ENCODE measurements around the gene KRT20.

The KRT20 gene

GRCh38 chr17:40910441-40910841 lies 25.4 kb upstream of the KRT20 start:
- Histone ChIP-seq H3K4me1 (ENCODE audit: insufficient read depth, low read length) (no peaks in the 10 kb centered on the region), H3K36me3 (ENCODE audit: insufficient read depth, low read length) (no peaks in the 10 kb centered on the region), H3K9me3 (ENCODE audit: low read length) (no peaks in the 10 kb centered on the region), H3K4me3 (ENCODE audit: low read length) (no peak overlapping the region), H3K27me3 (ENCODE audit: insufficient read depth, low read length) (peaks cover 8% of the 10 kb centered on the region), H2AFZ (ENCODE audit: low read depth, low read length) (no peak overlapping the region)

GRCh38 chr17:40909755-40910154 lies 24.7 kb upstream of the KRT20 start:
- Histone ChIP-seq H3K27me3 (ENCODE audit: insufficient read depth, low read length) (peaks cover 8% of the 10 kb centered on the region), H3K36me3 (ENCODE audit: insufficient read depth, low read length) (no peaks in the 10 kb centered on the region), H3K4me3 (ENCODE audit: low read length) (no peak overlapping the region), H3K4me1 (ENCODE audit: insufficient read depth, low read length) (no peaks in the 10 kb centered on the region), H3K9me3 (ENCODE audit: low read length) (no peaks in the 10 kb centered on the region), H2AFZ (ENCODE audit: low read depth, low read length) (no peak overlapping the region)

GRCh38 chr17:40909351-40909750 lies 24.3 kb upstream of the KRT20 start:
- no peak overlapping the region for H2AFZ ChIP-seq (ENCODE audit: low read depth, low read length)
- no peaks in the 10 kb centered on the region for H3K4me1 ChIP-seq (ENCODE audit: insufficient read depth, low read length)
- no peaks in the 10 kb centered on the region for H3K9me3 ChIP-seq (ENCODE audit: low read length)
- peaks cover 8% of the 10 kb centered on the region for H3K27me3 ChIP-seq (ENCODE audit: insufficient read depth, low read length)
- H3K36me3 ChIP-seq (ENCODE audit: insufficient read depth, low read length), result no peaks in the 10 kb centered on the region
- H3K4me3 ChIP-seq (ENCODE audit: low read length), result no peak overlapping the region

DNA sequence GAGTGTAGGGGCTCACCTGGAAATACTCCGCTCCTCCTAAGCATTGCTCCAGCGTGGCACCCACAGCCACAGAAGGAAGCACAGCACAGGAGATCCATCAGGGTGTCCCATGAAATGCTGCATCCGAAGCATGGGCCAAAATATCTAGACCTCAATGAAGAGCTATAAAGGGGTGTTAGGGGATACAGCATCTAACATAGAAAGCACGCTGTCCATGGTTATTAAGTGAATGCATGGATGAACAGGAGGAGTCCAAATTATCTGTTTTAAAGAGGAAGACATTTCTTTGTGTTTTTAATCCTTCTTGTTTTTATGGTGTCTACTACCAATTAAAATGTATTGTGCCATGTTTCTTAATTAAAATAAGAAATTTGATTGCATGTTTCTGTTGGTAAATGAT lies 21.6 kb upstream of the KRT20 start:
- H3K36me3 ChIP-seq (ENCODE audit: insufficient read depth, low read length), result no peaks in the 10 kb centered on the region
- H3K4me1 ChIP-seq (ENCODE audit: insufficient read depth, low read length), result no peaks in the 10 kb centered on the region
- no peak overlapping the region for H2AFZ ChIP-seq (ENCODE audit: low read depth, low read length)
- no peaks in the 10 kb centered on the region for H3K9me3 ChIP-seq (ENCODE audit: low read length)
- H3K27me3 ChIP-seq (ENCODE audit: insufficient read depth, low read length), result peaks cover 4% of the 10 kb centered on the region
- H3K4me3 ChIP-seq (ENCODE audit: low read length), result no peak overlapping the region

- Histone ChIP-seq H2AFZ (ENCODE audit: low read depth, low read length) (no peak overlapping the region), H3K36me3 (ENCODE audit: insufficient read depth, low read length) (no peaks in the 10 kb centered on the region), H3K27me3 (ENCODE audit: insufficient read depth, low read length) (peaks cover 3% of the 10 kb centered on the region), H3K4me3 (ENCODE audit: low read length) (no peak overlapping the region), H3K9me3 (ENCODE audit: low read length) (no peaks in the 10 kb centered on the region), H3K4me1 (ENCODE audit: insufficient read depth, low read length) (no peaks in the 10 kb centered on the region)
Measured at GRCh38 chr17:40905370-40905769, 20.3 kb upstream of the KRT20 start.

DNA sequence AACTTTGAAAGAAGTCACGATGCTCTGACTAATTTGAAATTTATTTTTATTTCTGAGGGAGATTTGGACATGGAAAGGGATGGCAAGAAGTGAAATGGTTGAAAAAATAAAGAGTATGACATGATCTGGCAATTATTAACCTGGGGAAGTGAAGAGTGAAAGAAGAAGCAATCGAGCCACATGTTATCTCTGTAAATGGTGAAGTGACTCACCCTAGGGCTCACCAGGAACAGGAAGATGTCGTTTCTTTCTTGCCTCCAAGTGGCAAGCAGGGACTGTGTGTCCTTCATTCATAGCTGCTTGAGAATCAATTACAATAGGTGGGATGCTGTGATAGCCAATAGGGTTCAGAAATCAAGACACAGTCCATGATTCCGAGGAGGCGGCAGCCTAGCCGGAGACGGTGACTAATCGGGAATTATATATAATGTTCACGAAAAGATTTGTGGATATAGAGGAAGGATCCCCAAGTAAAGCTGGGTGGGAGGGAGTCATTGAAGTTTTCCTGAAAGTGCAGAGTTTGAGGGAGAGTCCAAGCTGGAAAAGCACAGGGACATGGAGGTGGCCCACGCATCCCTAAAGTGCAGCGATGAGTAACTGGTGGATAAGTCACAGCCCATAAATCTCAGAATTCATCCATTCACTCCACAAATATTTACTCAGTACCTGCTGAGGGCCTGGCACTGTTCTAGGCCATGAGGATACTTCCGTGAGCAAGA lies 18.2 kb upstream of the KRT20 start:
- Histone ChIP-seq H3K4me1 (ENCODE audit: insufficient read depth, low read length) (no peaks in the 10 kb centered on the region), H3K36me3 (ENCODE audit: insufficient read depth, low read length) (no peaks in the 10 kb centered on the region), H3K27me3 (ENCODE audit: insufficient read depth, low read length) (no peaks in the 10 kb centered on the region), H2AFZ (ENCODE audit: low read depth, low read length) (no peak overlapping the region), H3K4me3 (ENCODE audit: low read length) (no peak overlapping the region), H3K9me3 (ENCODE audit: low read length) (no peaks in the 10 kb centered on the region)

- no peaks in the 10 kb centered on the region for H3K4me1 ChIP-seq (ENCODE audit: insufficient read depth, low read length)
- no peaks in the 10 kb centered on the region for H3K9me3 ChIP-seq (ENCODE audit: low read length)
- no peak overlapping the region for H3K4me3 ChIP-seq (ENCODE audit: low read length)
- no peaks in the 10 kb centered on the region for H3K27me3 ChIP-seq (ENCODE audit: insufficient read depth, low read length)
- H2AFZ ChIP-seq (ENCODE audit: low read depth, low read length), result no peak overlapping the region
- H3K36me3 ChIP-seq (ENCODE audit: insufficient read depth, low read length), result no peaks in the 10 kb centered on the region
Measured at GRCh38 chr17:40902498-40902897, 17.5 kb upstream of the KRT20 start.

GRCh38 chr17:40901981-40902474 lies 17.0 kb upstream of the KRT20 start:
- H3K36me3 ChIP-seq (ENCODE audit: insufficient read depth, low read length), result no peaks in the 10 kb centered on the region
- H3K4me1 ChIP-seq (ENCODE audit: insufficient read depth, low read length), result no peaks in the 10 kb centered on the region
- H3K4me3 ChIP-seq (ENCODE audit: low read length), result no peak overlapping the region
- H3K9me3 ChIP-seq (ENCODE audit: low read length), result no peaks in the 10 kb centered on the region
- no peak overlapping the region for H2AFZ ChIP-seq (ENCODE audit: low read depth, low read length)
- peaks cover 1% of the 10 kb centered on the region for H3K27me3 ChIP-seq (ENCODE audit: insufficient read depth, low read length)

DNA sequence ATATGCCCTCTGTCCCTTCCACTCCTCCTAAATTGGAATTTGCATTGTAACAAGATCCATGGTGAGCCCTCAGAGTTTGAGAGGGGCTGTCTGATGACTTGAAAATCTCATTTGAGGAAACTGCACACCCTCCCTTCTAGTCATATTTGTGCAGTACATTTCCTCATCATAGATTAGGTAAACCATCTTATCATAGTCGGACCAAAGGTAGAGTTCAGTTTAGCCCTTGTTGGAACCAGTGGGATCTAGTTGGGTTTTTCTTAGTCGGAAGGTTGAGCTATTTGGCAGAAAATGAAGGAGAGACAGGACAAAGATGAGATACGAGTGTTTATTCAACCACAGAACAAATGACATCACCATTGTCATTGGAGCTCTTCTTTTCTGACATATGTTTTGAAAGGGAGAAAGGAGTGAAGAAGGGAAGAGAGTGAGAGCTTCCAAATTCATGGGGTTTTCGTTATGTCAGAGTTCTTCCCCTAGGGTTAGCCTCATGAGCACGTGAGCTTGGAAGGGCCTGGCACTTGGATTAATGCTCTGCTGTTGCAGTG lies 15.8 kb upstream of the KRT20 start:
- H2AFZ ChIP-seq (ENCODE audit: low read depth, low read length), result no peak overlapping the region
- H3K9me3 ChIP-seq (ENCODE audit: low read length), result no peaks in the 10 kb centered on the region
- H3K27me3 ChIP-seq (ENCODE audit: insufficient read depth, low read length), result peaks cover 5% of the 10 kb centered on the region
- no peak overlapping the region for H3K4me3 ChIP-seq (ENCODE audit: low read length)
- no peaks in the 10 kb centered on the region for H3K4me1 ChIP-seq (ENCODE audit: insufficient read depth, low read length)
- H3K36me3 ChIP-seq (ENCODE audit: insufficient read depth, low read length), result no peaks in the 10 kb centered on the region

DNA sequence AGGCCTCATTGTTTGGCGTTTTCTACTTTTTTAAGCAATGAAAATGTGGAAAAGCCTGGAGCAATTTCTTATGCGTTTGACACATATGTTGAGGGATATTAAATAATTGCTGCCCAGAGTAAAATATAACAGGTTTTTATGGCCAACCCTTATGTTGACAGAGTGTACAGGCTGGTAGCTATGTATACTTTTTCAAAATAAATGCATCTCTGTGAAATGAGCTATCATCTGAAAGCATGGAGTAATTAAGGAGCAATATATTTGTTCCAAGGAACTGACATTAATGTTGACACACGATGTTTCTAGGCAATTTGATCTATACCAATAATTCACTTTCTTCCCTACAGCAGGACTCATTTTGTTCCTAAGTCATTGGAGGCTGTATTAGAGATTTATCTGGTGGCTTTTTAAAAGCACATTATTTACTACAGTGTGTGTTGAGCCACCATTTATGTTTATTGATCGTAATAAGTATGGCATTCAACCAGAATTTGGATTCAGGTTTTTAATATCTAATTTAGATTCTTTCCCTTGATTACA lies 11.9 kb upstream of the KRT20 start:
- peaks cover 16% of the 10 kb centered on the region for H3K27me3 ChIP-seq (ENCODE audit: insufficient read depth, low read length)
- H3K4me1 ChIP-seq (ENCODE audit: insufficient read depth, low read length), result no peaks in the 10 kb centered on the region
- H3K36me3 ChIP-seq (ENCODE audit: insufficient read depth, low read length), result no peaks in the 10 kb centered on the region
- H2AFZ ChIP-seq (ENCODE audit: low read depth, low read length), result no peak overlapping the region
- no peak overlapping the region for H3K4me3 ChIP-seq (ENCODE audit: low read length)
- no peaks in the 10 kb centered on the region for H3K9me3 ChIP-seq (ENCODE audit: low read length)

DNA sequence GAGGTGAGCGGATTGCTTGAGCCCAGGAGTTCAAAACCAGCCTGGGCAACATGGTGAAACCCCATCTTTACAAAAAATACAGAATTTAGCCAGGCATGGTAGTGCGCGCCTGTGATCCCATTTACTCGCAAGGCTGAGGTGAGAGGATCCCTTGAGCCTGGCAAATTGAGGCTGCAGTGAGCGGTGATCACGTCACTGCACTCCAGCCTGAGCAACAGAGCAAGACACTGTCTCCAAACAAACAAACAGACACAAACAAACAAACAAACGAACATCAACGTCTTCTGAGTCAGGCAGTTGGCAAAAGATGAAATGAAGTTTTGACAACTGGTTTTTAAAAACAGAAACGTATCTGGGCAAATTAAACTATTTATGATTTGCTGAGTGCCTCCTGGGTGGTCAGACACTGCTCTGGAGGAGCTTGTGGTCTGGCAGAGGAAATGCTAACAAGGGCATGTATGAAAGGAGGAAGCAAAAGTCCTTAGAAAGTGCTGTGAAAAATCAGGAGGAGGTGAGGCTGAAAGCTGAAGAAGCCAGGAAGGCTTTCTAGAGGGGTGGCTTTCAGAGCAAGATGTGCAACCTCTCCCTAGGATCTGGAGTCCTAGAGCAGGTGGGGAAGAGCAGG lies 10.2 kb upstream of the KRT20 start:
- Histone ChIP-seq H2AFZ (ENCODE audit: low read depth, low read length) (no peak overlapping the region), H3K9me3 (ENCODE audit: low read length) (no peaks in the 10 kb centered on the region), H3K36me3 (ENCODE audit: insufficient read depth, low read length) (no peaks in the 10 kb centered on the region), H3K4me1 (ENCODE audit: insufficient read depth, low read length) (no peaks in the 10 kb centered on the region), H3K27me3 (ENCODE audit: insufficient read depth, low read length) (peaks cover 16% of the 10 kb centered on the region), H3K4me3 (ENCODE audit: low read length) (no peak overlapping the region)

DNA sequence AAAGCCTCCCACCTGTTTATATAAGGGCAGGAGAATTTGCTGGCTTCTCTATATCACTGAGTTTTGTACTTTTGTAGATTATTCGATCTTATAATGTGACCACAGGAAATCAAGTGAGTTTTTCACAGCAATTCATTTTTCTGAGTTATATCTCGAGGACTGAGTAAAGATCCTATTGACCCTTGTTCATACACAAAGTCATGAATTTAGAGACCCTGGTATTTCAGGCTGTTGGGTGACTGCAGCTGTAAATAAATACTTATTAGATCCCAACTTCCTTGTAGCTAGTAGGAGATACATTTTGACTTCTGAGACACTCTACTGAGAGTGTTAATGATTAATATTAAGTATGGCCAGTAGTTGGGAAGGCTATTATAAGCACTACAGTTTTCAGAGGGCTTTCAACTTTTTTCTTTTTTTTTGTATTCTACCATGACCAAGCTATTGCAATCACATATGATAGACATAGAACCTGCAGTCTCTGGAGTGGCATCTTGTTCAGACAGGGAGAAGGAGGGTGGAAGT lies 3.2 kb upstream of the KRT20 start:
- Histone ChIP-seq H3K9me3 (ENCODE audit: low read length) (no peaks in the 10 kb centered on the region), H3K4me1 (ENCODE audit: insufficient read depth, low read length) (no peaks in the 10 kb centered on the region), H3K36me3 (ENCODE audit: insufficient read depth, low read length) (no peaks in the 10 kb centered on the region), H3K4me3 (ENCODE audit: low read length) (no peak overlapping the region), H2AFZ (ENCODE audit: low read depth, low read length) (no peak overlapping the region), H3K27me3 (ENCODE audit: insufficient read depth, low read length) (peaks cover 7% of the 10 kb centered on the region)

DNA sequence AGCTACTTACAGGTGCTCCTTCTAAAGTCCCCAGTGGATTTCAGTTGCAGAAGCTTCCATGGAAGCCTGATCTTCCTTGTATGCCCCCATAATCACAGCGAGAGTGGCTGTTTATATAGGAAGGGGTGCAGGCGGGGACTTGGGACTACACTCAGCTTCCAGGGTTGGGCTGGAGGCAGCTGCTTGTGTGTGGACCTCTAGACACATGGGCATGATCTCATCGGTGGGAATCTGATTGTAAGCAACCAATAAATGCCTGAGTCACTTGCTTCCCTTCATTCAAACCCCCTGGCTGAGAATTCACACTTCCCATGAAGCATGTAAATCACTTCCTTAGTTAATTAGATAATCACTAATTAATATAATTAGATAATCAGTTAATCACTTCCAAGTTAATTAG lies 1.0 kb upstream of the KRT20 start:
- Histone ChIP-seq H3K4me1 (ENCODE audit: insufficient read depth, low read length) (no peaks in the 10 kb centered on the region), H3K4me3 (ENCODE audit: low read length) (no peak overlapping the region), H3K27me3 (ENCODE audit: insufficient read depth, low read length) (peaks cover 7% of the 10 kb centered on the region), H2AFZ (ENCODE audit: low read depth, low read length) (no peak overlapping the region), H3K36me3 (ENCODE audit: insufficient read depth, low read length) (no peaks in the 10 kb centered on the region), H3K9me3 (ENCODE audit: low read length) (no peaks in the 10 kb centered on the region)

Measured in neuron (in vitro differentiated cells).